Measurements from ENCODE around the gene ACOXL. TPM values are rescaled to one million over a fixed set of nuclear protein-coding genes. Genes with fewer than 3 reads are reported as not detected.

Gene ACOXL
- total and polyA plus RNA-seq, 9 of the 15 experiments (the other 6 are each of a cell fraction or from before 2014, with no cell fraction given): 0.31 to 0.56 TPM; not detected in 7

DNA sequence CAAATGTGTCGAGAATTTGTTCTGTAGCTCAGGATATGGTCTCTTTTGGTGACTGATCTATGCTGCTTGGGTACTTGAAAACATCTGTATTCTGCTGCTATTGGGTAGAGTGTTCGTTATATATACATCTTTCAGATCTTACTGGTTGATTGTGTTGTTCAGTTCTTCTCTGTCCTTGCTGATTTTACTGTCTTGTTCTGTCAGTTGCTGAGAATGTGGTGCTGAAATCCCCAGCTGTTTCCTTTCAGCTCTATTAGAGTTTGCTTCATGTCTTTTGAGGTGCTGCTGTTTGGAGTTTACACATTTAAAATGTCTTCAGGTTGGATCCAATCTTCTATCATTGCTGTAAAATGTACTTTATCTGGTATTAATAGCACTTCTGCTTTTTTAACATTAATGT lies 401.2 kb downstream of the ACOXL start:
- no peaks in the 10 kb centered on the region; the same call in 1 of the 2 replicates for H4K20me1 ChIP-seq (replicated peaks; ENCODE audit: control insufficient read depth, insufficient read depth, low read length)
- POLR2A ChIA-PET: interaction anchor here (2.3 kb wide), 1 partner anchor 9 kb away, joined by 9 read pairs; no protein-coding TSS in a partner anchor

More for the DNA sequence above, 401.2 kb downstream of the ACOXL start:
- Histone ChIP-seq H3K4me1 (replicated peaks in 1 of 2; ENCODE audit: control insufficient read depth in 2 of 2, insufficient read depth in 2 of 2, low read length in 2 of 2) (peaks cover 0 to 6% of the 10 kb centered on the region in 2 experiments; a peak in 2 of 5 replicates), H3K36me3 (ENCODE audit: control insufficient read depth, insufficient read depth, low read length) (peaks cover 74% of the 10 kb centered on the region; the same call in 2 of the 3 replicates), H3K79me2 (ENCODE audit: control insufficient read depth, insufficient read depth, low read length) (peaks cover 56% of the 10 kb centered on the region), H3K4me2 (ENCODE audit: insufficient read depth, low read length) (no peak overlapping the region), H3K4me3 (no peak overlapping the region), H2AFZ (ENCODE audit: low read depth, low read length) (no peak overlapping the region), H3K9me1 (ENCODE audit: control insufficient read depth, insufficient read depth, low read length) (no peaks in the 10 kb centered on the region), H3K9me3 (replicated peaks; ENCODE audit: control insufficient read depth, insufficient read depth, low read depth, low read length) (no peaks in the 10 kb centered on the region), H3K27me3 (ENCODE audit: control insufficient read depth in 2 of 2, insufficient read depth in 2 of 2, low read length in 2 of 2) (no peaks in the 10 kb centered on the region), H3K27ac (ENCODE audit: extremely low read depth, low read depth, low read length) (no peak overlapping the region), H3K9ac (ENCODE audit: insufficient read depth in 1 of 2, low read depth in 2 of 2, low read length in 2 of 2) (no peak overlapping the region)
- CTCF ChIA-PET (ENCODE audit: low intra/inter-chr PET ratio): no interaction called here
- ATAC-seq (no peak), DNase-seq (ENCODE audit: extremely low read depth in 1 of 4, low spot score in 3 of 4) (no peak), FAIRE-seq (no peak)
- TF ChIP-seq, protein P1, sequence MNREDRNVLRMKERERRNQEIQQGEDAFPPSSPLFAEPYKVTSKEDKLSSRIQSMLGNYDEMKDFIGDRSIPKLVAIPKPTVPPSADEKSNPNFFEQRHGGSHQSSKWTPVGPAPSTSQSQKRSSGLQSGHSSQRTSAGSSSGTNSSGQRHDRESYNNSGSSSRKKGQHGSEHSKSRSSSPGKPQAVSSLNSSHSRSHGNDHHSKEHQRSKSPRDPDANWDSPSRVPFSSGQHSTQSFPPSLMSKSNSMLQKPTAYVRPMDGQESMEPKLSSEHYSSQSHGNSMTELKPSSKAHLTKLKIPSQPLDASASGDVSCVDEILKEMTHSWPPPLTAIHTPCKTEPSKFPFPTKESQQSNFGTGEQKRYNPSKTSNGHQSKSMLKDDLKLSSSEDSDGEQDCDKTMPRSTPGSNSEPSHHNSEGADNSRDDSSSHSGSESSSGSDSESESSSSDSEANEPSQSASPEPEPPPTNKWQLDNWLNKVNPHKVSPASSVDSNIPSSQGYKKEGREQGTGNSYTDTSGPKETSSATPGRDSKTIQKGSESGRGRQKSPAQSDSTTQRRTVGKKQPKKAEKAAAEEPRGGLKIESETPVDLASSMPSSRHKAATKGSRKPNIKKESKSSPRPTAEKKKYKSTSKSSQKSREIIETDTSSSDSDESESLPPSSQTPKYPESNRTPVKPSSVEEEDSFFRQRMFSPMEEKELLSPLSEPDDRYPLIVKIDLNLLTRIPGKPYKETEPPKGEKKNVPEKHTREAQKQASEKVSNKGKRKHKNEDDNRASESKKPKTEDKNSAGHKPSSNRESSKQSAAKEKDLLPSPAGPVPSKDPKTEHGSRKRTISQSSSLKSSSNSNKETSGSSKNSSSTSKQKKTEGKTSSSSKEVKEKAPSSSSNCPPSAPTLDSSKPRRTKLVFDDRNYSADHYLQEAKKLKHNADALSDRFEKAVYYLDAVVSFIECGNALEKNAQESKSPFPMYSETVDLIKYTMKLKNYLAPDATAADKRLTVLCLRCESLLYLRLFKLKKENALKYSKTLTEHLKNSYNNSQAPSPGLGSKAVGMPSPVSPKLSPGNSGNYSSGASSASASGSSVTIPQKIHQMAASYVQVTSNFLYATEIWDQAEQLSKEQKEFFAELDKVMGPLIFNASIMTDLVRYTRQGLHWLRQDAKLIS (CRISPR knock-in tag; IDR thresholded peaks at IDR 0.05): no peak
- no TSS peak for BruUV-seq (replicated peaks)
- in situ Hi-C loops (cut with MboI) (no loop called here), intact Hi-C loops (cut with micrococcal nuclease) (no loop called here)
- WGBS (ENCODE audit: insufficient coverage, low coverage, missing lambda C conversion rate): 74% methylated on average over 2 of the region's 2 CpGs

Measured in K562 (cell line).